H1 (cell line): ENCODE data around the gene CACNG1. TPM values are rescaled to one million over a fixed set of nuclear protein-coding genes. Genes with fewer than 3 reads are reported as not detected.

ENCODE experiments used
- BCL11A ChIP-seq, 2 experiments: IDR thresholded peaks; one replicate each; pipeline ENCODE4 v1.6.1; 2011; ENCODE audit warnings: low read depth in 2 of 2, low read length in 2 of 2, mild to moderate bottlenecking in 2 of 2
- polyA plus RNA-seq, 7 experiments: library from polyadenylated mRNA; depleted of rRNA in 3 of 7; stranded (reverse) in 5 of 7; unstranded in 2 of 7; fragments of >200 nt in 5 of 7; fragments of 200-250 nt in 2 of 7; gene quantifications; 1 replicate in 5 of 7; 2 replicates in 1 of 7; 4 replicates in 1 of 7; pipeline versions ENCODE4 v1.2.1 to v1.2.3, GENCODE V29; 2011 to 2013; ENCODE audit warnings: missing spikeins in 2 of 7, mixed read lengths in 2 of 7
- total RNA-seq: library from RNA; stranded (reverse); fragmentation: NEBNext Ultra II Directional; extraction: Animal tissue kit (Norgen Biotek cat#: 25700); gene quantifications from 2 replicates; pipeline ENCODE4 v1.2.1, GENCODE V29; 2021
- TF ChIP-seq, protein P1 (sequence below): fragments of 300-600 bp; sonication (generic); IDR thresholded peaks from 2 replicates; pipeline ENCODE4 v1.7.1; 2012; ENCODE audit warnings: low read length, moderate library complexity, mild to moderate bottlenecking, inconsistent platforms; ENCODE audit not compliant: insufficient replicate concordance

The CACNG1 gene
- total and polyA plus RNA-seq, 2 of the 8 experiments (the other 6 are each of a cell fraction or from before 2014, with no cell fraction given): not detected

DNA sequence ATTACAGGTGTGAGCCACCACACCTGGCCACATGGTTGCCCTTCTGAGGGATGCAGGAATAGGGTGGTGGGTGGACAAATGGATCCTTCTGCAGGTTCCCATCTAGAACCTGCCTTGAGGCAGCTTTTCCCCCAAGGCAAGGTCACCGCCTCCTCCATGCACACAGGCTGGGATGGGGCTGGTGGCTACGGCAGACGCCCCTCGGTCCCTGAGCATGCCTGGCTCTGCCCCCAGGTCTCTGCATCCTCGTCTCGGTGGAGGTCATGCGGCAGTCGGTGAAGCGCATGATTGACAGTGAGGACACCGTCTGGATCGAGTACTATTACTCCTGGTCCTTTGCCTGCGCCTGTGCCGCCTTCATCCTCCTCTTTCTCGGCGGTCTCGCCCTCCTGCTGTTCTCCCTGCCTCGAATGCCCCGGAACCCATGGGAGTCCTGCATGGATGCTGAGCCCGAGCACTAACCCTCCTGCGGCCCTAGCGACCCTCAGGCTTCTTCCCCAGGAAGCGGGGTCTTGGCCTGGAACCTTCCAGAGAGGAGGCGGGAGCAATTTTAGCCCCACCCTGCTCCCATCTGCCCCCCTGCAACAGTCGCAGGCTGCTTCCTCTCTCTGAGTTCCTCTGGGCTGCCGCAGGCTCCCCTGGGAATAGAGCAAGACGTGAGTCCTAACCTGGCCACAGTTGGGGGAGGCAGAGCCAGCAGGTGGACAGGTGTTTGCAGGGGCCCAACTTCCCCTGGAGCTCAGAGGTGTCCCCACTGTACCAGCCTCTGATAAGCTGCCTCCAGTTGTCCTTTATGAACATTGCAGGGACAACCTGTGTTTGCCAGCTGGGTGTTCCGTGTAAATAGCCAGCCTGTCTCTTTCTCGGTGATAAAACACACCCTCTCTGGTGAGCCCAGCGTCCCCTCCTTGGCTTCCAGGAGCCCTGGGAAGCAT lies 11.7 kb downstream of the CACNG1 start (continued):
- TF ChIP-seq, protein P1, sequence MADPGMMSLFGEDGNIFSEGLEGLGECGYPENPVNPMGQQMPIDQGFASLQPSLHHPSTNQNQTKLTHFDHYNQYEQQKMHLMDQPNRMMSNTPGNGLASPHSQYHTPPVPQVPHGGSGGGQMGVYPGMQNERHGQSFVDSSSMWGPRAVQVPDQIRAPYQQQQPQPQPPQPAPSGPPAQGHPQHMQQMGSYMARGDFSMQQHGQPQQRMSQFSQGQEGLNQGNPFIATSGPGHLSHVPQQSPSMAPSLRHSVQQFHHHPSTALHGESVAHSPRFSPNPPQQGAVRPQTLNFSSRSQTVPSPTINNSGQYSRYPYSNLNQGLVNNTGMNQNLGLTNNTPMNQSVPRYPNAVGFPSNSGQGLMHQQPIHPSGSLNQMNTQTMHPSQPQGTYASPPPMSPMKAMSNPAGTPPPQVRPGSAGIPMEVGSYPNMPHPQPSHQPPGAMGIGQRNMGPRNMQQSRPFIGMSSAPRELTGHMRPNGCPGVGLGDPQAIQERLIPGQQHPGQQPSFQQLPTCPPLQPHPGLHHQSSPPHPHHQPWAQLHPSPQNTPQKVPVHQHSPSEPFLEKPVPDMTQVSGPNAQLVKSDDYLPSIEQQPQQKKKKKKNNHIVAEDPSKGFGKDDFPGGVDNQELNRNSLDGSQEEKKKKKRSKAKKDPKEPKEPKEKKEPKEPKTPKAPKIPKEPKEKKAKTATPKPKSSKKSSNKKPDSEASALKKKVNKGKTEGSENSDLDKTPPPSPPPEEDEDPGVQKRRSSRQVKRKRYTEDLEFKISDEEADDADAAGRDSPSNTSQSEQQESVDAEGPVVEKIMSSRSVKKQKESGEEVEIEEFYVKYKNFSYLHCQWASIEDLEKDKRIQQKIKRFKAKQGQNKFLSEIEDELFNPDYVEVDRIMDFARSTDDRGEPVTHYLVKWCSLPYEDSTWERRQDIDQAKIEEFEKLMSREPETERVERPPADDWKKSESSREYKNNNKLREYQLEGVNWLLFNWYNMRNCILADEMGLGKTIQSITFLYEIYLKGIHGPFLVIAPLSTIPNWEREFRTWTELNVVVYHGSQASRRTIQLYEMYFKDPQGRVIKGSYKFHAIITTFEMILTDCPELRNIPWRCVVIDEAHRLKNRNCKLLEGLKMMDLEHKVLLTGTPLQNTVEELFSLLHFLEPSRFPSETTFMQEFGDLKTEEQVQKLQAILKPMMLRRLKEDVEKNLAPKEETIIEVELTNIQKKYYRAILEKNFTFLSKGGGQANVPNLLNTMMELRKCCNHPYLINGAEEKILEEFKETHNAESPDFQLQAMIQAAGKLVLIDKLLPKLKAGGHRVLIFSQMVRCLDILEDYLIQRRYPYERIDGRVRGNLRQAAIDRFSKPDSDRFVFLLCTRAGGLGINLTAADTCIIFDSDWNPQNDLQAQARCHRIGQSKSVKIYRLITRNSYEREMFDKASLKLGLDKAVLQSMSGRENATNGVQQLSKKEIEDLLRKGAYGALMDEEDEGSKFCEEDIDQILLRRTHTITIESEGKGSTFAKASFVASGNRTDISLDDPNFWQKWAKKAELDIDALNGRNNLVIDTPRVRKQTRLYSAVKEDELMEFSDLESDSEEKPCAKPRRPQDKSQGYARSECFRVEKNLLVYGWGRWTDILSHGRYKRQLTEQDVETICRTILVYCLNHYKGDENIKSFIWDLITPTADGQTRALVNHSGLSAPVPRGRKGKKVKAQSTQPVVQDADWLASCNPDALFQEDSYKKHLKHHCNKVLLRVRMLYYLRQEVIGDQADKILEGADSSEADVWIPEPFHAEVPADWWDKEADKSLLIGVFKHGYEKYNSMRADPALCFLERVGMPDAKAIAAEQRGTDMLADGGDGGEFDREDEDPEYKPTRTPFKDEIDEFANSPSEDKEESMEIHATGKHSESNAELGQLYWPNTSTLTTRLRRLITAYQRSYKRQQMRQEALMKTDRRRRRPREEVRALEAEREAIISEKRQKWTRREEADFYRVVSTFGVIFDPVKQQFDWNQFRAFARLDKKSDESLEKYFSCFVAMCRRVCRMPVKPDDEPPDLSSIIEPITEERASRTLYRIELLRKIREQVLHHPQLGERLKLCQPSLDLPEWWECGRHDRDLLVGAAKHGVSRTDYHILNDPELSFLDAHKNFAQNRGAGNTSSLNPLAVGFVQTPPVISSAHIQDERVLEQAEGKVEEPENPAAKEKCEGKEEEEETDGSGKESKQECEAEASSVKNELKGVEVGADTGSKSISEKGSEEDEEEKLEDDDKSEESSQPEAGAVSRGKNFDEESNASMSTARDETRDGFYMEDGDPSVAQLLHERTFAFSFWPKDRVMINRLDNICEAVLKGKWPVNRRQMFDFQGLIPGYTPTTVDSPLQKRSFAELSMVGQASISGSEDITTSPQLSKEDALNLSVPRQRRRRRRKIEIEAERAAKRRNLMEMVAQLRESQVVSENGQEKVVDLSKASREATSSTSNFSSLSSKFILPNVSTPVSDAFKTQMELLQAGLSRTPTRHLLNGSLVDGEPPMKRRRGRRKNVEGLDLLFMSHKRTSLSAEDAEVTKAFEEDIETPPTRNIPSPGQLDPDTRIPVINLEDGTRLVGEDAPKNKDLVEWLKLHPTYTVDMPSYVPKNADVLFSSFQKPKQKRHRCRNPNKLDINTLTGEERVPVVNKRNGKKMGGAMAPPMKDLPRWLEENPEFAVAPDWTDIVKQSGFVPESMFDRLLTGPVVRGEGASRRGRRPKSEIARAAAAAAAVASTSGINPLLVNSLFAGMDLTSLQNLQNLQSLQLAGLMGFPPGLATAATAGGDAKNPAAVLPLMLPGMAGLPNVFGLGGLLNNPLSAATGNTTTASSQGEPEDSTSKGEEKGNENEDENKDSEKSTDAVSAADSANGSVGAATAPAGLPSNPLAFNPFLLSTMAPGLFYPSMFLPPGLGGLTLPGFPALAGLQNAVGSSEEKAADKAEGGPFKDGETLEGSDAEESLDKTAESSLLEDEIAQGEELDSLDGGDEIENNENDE: no peak
- no peak for TF ChIP-seq BCL11A (IDR thresholded peaks at IDR 0.05; ENCODE audit: low read depth in 2 of 2, low read length in 2 of 2)
